ENCODE results near the gene ERCC8. TPM values are rescaled to one million over a fixed set of nuclear protein-coding genes. Genes with fewer than 3 reads are reported as not detected.

Gene ERCC8
- total and polyA plus RNA-seq, 10 of the 15 experiments (the other 5 are each of a cell fraction or from before 2014, with no cell fraction given), result 10.4 to 31.2 (median 16.4) TPM

DNA sequence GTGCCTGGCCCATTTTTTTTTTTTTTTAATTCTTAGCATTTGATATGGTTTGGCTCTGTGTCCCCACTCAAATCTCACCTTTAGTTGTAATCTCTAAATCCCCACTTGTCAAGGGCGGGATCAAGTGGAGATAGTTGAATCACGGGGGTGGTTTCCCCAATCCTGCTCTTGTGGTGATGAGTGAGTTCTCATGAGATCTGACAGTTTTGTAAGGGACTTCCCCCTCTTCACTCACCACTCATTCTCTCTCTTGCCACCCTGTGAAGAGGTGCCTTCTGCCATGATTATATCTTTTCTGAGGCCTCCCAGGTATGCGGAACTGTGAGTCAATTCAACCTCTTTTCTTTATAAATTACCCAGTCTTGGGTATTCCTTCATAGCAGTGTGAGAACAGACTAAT is 27.4 kb upstream of the ERCC8 start:
- no peak for FAIRE-seq
- Histone ChIP-seq H3K4me2 (ENCODE audit: control insufficient read depth, insufficient read depth) (no peak overlapping the region), H3K4me1 (ENCODE audit: control insufficient read depth, insufficient read depth, low read length) (no peaks in the 10 kb centered on the region), H2AFZ (ENCODE audit: control insufficient read depth, low read depth, low read length) (no peak overlapping the region), H3K9me3 (replicated peaks; ENCODE audit: control insufficient read depth, insufficient read depth, low read length) (peaks cover 2% of the 10 kb centered on the region), H3K9ac (ENCODE audit: control insufficient read depth, insufficient read depth, low read length) (no peak overlapping the region), H3K27ac (ENCODE audit: control insufficient read depth, insufficient read depth) (no peak overlapping the region), H4K20me1 (ENCODE audit: control insufficient read depth, insufficient read depth) (no peaks in the 10 kb centered on the region), H3K36me3 (ENCODE audit: control insufficient read depth in 2 of 2, insufficient read depth in 2 of 2, low read length in 1 of 2) (no peaks in the 10 kb centered on the region), H3K79me2 (ENCODE audit: control insufficient read depth, insufficient read depth, low read length) (no peaks in the 10 kb centered on the region), H3K4me3 (no peak overlapping the region), H3K27me3 (replicated peaks in 1 of 2; ENCODE audit: control insufficient read depth in 2 of 2, insufficient read depth in 2 of 2, low read length in 1 of 2) (no peaks in the 10 kb centered on the region)
- no TSS peak for BruUV-seq (replicated peaks)
- in situ Hi-C loops (cut with MboI), result no loop called here
- ChIA-PET POLR2A (interaction anchor here (0.6 kb wide), 1 partner anchor 17 kb away, joined by 7 read pairs; no protein-coding TSS in a partner anchor), RAD21 (ENCODE audit: unreplicated experiment) (no interaction called here), CTCF (interaction anchor here (1.6 kb wide), 1 partner anchor 13 kb away, joined by 5 read pairs; no protein-coding TSS in a partner anchor), SMC1A (ENCODE audit: uncharacterized antibody, unreplicated experiment) (no interaction called here)
- intact Hi-C loops (cut with micrococcal nuclease; ENCODE audit: unreplicated experiment), result no loop called here
- TF ChIP-seq SIX5 (IDR thresholded peaks at IDR 0.05; ENCODE audit: low read depth, low read length, severe bottlenecking) (no peak), MXI1 (IDR thresholded peaks at IDR 0.05; ENCODE audit: low read depth, low read length) (no peak), ZSCAN29 (IDR thresholded peaks at IDR 0.05) (no peak), MTA2 (IDR thresholded peaks at IDR 0.05; ENCODE audit: low read depth) (no peak), PAX5 (IDR thresholded peaks at IDR 0.05; ENCODE audit: borderline replicate concordance, low read depth, low read length) (no peak), BRCA1 (IDR thresholded peaks at IDR 0.05; ENCODE audit: low read depth, low read length) (no peak), HDAC6 (IDR thresholded peaks at IDR 0.05; ENCODE audit: unreplicated experiment) (no peak), SREBF1 (IDR thresholded peaks at IDR 0.05; ENCODE audit: low read length) (no peak), SMC3 (IDR thresholded peaks at IDR 0.05; ENCODE audit: borderline replicate concordance, low read length) (no peak), MEF2B (IDR thresholded peaks at IDR 0.05; ENCODE audit: partially characterized antibody, poor library complexity, severe bottlenecking) (no peak), RB1 (IDR thresholded peaks at IDR 0.05; ENCODE audit: borderline replicate concordance) (no peak), ATF7 (IDR thresholded peaks at IDR 0.05; ENCODE audit: low read depth) (no peak), POU2F2 (IDR thresholded peaks at IDR 0.05; ENCODE audit: borderline replicate concordance, low read depth, low read length) (no peak), ESRRA (IDR thresholded peaks at IDR 0.05; ENCODE audit: low read length) (no peak), WRNIP1 (IDR thresholded peaks at IDR 0.05; ENCODE audit: borderline replicate concordance, low read depth, low read length) (no peak), EZH2 (IDR thresholded peaks at IDR 0.05; ENCODE audit: borderline replicate concordance, control insufficient read depth, low read depth, low read length) (no peak), ZNF217 (IDR thresholded peaks at IDR 0.05) (no peak)
- TF ChIP-seq, protein P1, sequence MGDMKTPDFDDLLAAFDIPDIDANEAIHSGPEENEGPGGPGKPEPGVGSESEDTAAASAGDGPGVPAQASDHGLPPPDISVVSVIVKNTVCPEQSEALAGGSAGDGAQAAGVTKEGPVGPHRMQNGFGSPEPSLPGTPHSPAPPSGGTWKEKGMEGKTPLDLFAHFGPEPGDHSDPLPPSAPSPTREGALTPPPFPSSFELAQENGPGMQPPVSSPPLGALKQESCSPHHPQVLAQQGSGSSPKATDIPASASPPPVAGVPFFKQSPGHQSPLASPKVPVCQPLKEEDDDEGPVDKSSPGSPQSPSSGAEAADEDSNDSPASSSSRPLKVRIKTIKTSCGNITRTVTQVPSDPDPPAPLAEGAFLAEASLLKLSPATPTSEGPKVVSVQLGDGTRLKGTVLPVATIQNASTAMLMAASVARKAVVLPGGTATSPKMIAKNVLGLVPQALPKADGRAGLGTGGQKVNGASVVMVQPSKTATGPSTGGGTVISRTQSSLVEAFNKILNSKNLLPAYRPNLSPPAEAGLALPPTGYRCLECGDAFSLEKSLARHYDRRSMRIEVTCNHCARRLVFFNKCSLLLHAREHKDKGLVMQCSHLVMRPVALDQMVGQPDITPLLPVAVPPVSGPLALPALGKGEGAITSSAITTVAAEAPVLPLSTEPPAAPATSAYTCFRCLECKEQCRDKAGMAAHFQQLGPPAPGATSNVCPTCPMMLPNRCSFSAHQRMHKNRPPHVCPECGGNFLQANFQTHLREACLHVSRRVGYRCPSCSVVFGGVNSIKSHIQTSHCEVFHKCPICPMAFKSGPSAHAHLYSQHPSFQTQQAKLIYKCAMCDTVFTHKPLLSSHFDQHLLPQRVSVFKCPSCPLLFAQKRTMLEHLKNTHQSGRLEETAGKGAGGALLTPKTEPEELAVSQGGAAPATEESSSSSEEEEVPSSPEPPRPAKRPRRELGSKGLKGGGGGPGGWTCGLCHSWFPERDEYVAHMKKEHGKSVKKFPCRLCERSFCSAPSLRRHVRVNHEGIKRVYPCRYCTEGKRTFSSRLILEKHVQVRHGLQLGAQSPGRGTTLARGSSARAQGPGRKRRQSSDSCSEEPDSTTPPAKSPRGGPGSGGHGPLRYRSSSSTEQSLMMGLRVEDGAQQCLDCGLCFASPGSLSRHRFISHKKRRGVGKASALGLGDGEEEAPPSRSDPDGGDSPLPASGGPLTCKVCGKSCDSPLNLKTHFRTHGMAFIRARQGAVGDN (IDR thresholded peaks at IDR 0.05), result no peak
- ATAC-seq, result peak; percentile 68
- DNase-seq (ENCODE audit: low read depth, low spot score), result peak; percentile 11
- WGBS (ENCODE audit: insufficient coverage, insufficient replicate concordance, low lambda C conversion rate, missing lambda C conversion rate), result 18% methylated on average over 3 of the region's 3 CpGs
